Mesendoderm (in vitro differentiated cells): ENCODE results near the gene DMBX1.

Experiments used
- DNase-seq: peaks from one replicate; pipeline ENCODE4 v3.0.0; 2013
- H2AK5ac ChIP-seq: 2 replicates; pipeline ENCODE4 v1.6.1; 2013; ENCODE audit warnings: low read length, inconsistent platforms
- H2BK120ac ChIP-seq: 2 replicates; pipeline ENCODE4 v1.6.1; 2013; ENCODE audit warnings: low read depth, mild to moderate bottlenecking, low read length, moderate library complexity, mixed read lengths
- H2BK15ac ChIP-seq: replicated peaks from 2 replicates; pipeline ENCODE4 v1.6.1; 2013; ENCODE audit warnings: low read depth, mild to moderate bottlenecking, moderate library complexity
- H2BK5ac ChIP-seq: 2 replicates; pipeline ENCODE4 v1.6.1; 2013; ENCODE audit warnings: low read length, inconsistent platforms
- H3K18ac ChIP-seq: 2 replicates; pipeline ENCODE4 v1.6.1; 2013; ENCODE audit warnings: mild to moderate bottlenecking, low read length, mixed read lengths
- H3K23ac ChIP-seq: one replicate; pipeline ENCODE4 v1.6.1; 2013; ENCODE audit warnings: low read length
- H3K27ac ChIP-seq: 2 replicates; pipeline ENCODE4 v1.5.1; 2013; ENCODE audit warnings: low read depth, mild to moderate bottlenecking, inconsistent platforms, low read length, moderate library complexity
- H3K27me3 ChIP-seq: 2 replicates; pipeline ENCODE4 v1.6.1; 2013; ENCODE audit warnings: low read length, control low read depth, mild to moderate bottlenecking, inconsistent platforms; ENCODE audit not compliant: insufficient read depth, poor library complexity
- H3K36me3 ChIP-seq: 2 replicates; pipeline ENCODE4 v1.6.1; 2013; ENCODE audit warnings: low read length, inconsistent platforms; ENCODE audit not compliant: control insufficient read depth, insufficient read depth
- H3K4ac ChIP-seq: one replicate; pipeline ENCODE4 v1.6.1; 2013; ENCODE audit warnings: low read depth, mild to moderate bottlenecking, low read length, moderate library complexity
- H3K4me1 ChIP-seq: 2 replicates; pipeline ENCODE4 v1.6.1; 2013; ENCODE audit warnings: low read depth, low read length, inconsistent platforms; ENCODE audit not compliant: control insufficient read depth
- H3K4me2 ChIP-seq: 2 replicates; pipeline ENCODE4 v1.6.1; 2013; ENCODE audit warnings: low read length
- H3K4me3 ChIP-seq: 2 replicates; pipeline ENCODE4 v1.5.1; 2013; ENCODE audit warnings: mild to moderate bottlenecking, low read length
- H3K56ac ChIP-seq: one replicate; pipeline ENCODE4 v1.6.1; 2013; ENCODE audit warnings: low read length
- H3K79me1 ChIP-seq: 2 replicates; pipeline ENCODE4 v1.6.1; 2013; ENCODE audit warnings: low read length, inconsistent platforms
- H3K79me2 ChIP-seq: 2 replicates; pipeline ENCODE4 v1.6.1; 2013; ENCODE audit warnings: mild to moderate bottlenecking, low read length; ENCODE audit not compliant: control insufficient read depth, insufficient read depth
- H3K9ac ChIP-seq: 2 replicates; pipeline ENCODE4 v1.6.1; 2013; ENCODE audit warnings: low read length, inconsistent platforms
- H4K5ac ChIP-seq: one replicate; pipeline ENCODE4 v1.6.1; 2013; ENCODE audit warnings: low read length
- H4K8ac ChIP-seq: one replicate; pipeline ENCODE4 v1.6.1; 2013; ENCODE audit warnings: low read depth, mild to moderate bottlenecking, control low read depth, low read length, moderate library complexity
- WGBS: extraction: QIAGEN DNeasy Blood & Tissue Kit; methylation state at CpG from one replicate; pipeline ENCODE4 v1.1.7; 2013; ENCODE audit warnings: low lambda C conversion rate, missing lambda C conversion rate; ENCODE audit not compliant: insufficient coverage; ENCODE audit errors: extremely low coverage; 5-methylcytosine and 5-hydroxymethylcytosine counted together

The DMBX1 gene

DNA sequence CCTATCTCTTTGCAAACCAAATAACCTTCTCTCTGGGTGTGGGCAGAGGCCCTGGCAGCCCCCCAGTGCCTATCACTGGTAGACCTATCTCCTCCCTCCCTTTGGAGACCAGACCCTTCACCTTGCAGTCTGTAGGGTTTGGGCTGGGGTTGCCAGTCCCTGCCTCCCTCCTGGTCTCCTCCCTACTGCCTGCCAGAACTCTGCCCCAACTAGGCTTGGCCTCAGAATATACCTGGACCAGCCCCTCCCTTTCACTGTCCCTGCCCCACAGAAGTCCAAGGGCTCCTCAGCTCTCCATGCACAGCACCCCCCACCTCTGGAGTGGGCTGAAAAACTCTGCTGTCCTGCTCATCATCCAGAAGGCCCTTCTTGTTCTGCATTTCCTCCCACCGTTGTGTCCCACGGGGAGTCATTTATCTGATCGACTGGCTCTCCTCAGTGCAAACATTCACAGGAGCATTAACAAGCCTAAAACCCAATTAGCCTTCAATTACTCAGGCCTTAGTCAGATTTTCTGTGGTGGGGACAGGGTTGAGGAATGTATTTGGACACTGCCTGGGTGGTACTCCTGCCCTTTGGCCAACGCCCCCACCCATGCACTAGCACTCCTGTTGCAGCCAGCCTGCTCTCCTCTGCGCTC is 27.7 kb upstream of the DMBX1 start:
- WGBS, result no CpG with 5 or more reads among the region's 5 CpGs
- no peak overlapping the region for H2BK120ac ChIP-seq
- H3K56ac ChIP-seq, result no peak overlapping the region

DNA sequence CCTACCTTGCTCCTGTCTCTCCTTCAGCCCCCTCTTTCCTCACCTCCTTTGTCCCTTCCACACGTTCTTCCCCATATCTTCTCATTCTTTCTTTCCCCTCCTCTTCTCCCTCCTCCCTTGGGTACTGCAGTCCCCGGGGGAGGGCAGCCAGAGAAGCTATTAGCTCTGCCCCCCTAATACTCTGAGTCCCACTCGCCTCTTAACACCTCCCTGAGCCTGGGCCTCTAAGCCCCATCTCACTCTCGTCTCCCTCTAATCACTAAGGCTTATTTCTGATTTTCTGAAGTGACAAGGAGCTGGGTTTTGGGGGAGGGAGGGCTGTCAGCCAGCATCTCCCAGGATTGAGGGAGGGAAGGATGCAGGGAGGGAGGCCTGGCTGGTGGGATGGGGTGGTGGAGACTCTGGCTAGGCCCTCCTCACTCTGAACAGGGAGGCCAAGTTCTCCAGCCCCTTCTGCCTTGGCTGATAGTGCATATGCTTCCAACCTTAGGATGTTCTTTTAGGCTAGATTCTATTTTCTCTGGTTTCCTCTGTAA is 25.6 kb upstream of the DMBX1 start:
- Histone ChIP-seq H3K4me3 (no peak overlapping the region), H2BK120ac (no peak overlapping the region), H3K36me3 (no peaks in the 10 kb centered on the region), H3K79me2 (no peaks in the 10 kb centered on the region), H2BK15ac (no peak overlapping the region), H4K5ac (no peak overlapping the region), H4K8ac (no peak overlapping the region), H3K56ac (no peak overlapping the region), H3K79me1 (no peaks in the 10 kb centered on the region), H2AK5ac (no peak overlapping the region), H3K27me3 (peaks cover 8% of the 10 kb centered on the region), H3K4me1 (peaks cover 9% of the 10 kb centered on the region), H3K4ac (no peak overlapping the region), H3K9ac (no peak overlapping the region), H3K18ac (no peak overlapping the region), H3K23ac (no peak overlapping the region), H3K4me2 (no peak overlapping the region), H3K27ac (no peak overlapping the region), H2BK5ac (no peak overlapping the region)
- DNase-seq, result no peak
- WGBS, result 100% methylated on average over 1 of the region's 4 CpGs

More for the DNA sequence above, 27.7 kb upstream of the DMBX1 start:
- H3K4me2 ChIP-seq, result no peak overlapping the region
- H3K79me2 ChIP-seq, result no peaks in the 10 kb centered on the region
- no peak overlapping the region for H3K9ac ChIP-seq
- no peak overlapping the region for H4K8ac ChIP-seq
- H2BK15ac ChIP-seq, result no peak overlapping the region
- no peak overlapping the region for H3K23ac ChIP-seq
- H3K18ac ChIP-seq, result no peak overlapping the region
- no peaks in the 10 kb centered on the region for H3K36me3 ChIP-seq
- peak; percentile 49 for DNase-seq
- H3K27ac ChIP-seq, result no peak overlapping the region
- H3K4ac ChIP-seq, result no peak overlapping the region
- peaks cover 1% of the 10 kb centered on the region for H3K27me3 ChIP-seq
- H4K5ac ChIP-seq, result no peak overlapping the region
- no peak overlapping the region for H3K4me3 ChIP-seq
- no peak overlapping the region for H2AK5ac ChIP-seq
- H3K4me1 ChIP-seq, result peaks cover 8% of the 10 kb centered on the region
- H3K79me1 ChIP-seq, result no peaks in the 10 kb centered on the region
- no peak overlapping the region for H2BK5ac ChIP-seq

- H2BK15ac ChIP-seq, result no peak overlapping the region
- no peaks in the 10 kb centered on the region for H3K36me3 ChIP-seq
- H3K23ac ChIP-seq, result no peak overlapping the region
- H3K4ac ChIP-seq, result no peak overlapping the region
- no peak overlapping the region for H3K18ac ChIP-seq
- H2BK120ac ChIP-seq, result no peak overlapping the region
- H2AK5ac ChIP-seq, result no peak overlapping the region
- no peak overlapping the region for H4K8ac ChIP-seq
- H3K4me3 ChIP-seq, result no peak overlapping the region
- no peak overlapping the region for H3K56ac ChIP-seq
- no peak overlapping the region for H4K5ac ChIP-seq
- H2BK5ac ChIP-seq, result no peak overlapping the region
- H3K27me3 ChIP-seq, result peaks cover 8% of the 10 kb centered on the region
- H3K4me2 ChIP-seq, result no peak overlapping the region
- no peaks in the 10 kb centered on the region for H3K79me1 ChIP-seq
- no CpG with 5 or more reads among the region's 3 CpGs for WGBS
- no peak for DNase-seq
- H3K9ac ChIP-seq, result no peak overlapping the region
- H3K79me2 ChIP-seq, result no peaks in the 10 kb centered on the region
- H3K4me1 ChIP-seq, result peaks cover 9% of the 10 kb centered on the region
- no peak overlapping the region for H3K27ac ChIP-seq
Observed at GRCh38 chr1:46464915-46465314, 24.7 kb upstream of the DMBX1 start.

DNA sequence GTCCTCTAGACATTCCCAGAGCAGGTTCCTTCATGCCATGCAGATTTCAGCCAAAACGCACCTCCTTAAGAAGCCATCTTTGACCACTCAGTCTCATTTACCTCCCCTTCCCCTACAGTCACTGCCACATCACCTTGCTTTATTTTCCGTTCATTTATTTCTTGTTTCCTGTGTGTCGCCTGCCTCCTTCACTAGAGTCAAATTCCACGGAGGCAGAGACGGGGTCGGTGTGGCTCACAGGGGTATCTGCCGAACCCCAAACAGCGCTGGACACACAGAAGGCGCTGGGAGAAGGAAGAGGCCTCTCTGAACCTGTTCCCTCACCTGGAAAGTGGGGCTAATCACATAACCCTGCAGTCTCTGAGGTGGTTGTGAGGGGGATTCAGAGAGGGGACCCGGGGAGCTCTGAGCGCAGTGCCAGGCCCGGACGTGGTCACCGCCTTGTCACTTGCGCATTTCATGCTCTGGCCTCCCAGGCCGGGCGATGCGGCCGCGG is 23.6 kb upstream of the DMBX1 start:
- Histone ChIP-seq H3K4ac (no peak overlapping the region), H3K4me2 (peak overlapping the region; percentile 14), H2BK15ac (no peak overlapping the region), H3K4me3 (no peak overlapping the region), H3K79me2 (no peaks in the 10 kb centered on the region), H3K18ac (no peak overlapping the region), H3K27me3 (peaks cover 8% of the 10 kb centered on the region), H2AK5ac (no peak overlapping the region), H2BK120ac (no peak overlapping the region), H3K79me1 (no peaks in the 10 kb centered on the region), H4K5ac (no peak overlapping the region), H3K23ac (no peak overlapping the region), H3K27ac (no peak overlapping the region), H3K9ac (peak overlapping the region; percentile 9), H3K4me1 (peaks cover 9% of the 10 kb centered on the region), H3K36me3 (no peaks in the 10 kb centered on the region), H4K8ac (no peak overlapping the region), H3K56ac (no peak overlapping the region), H2BK5ac (no peak overlapping the region)
- WGBS, result no CpG with 5 or more reads among the region's 20 CpGs
- no peak for DNase-seq

GRCh38 chr1:46466477-46467182 is 23.0 kb upstream of the DMBX1 start:
- H3K27me3 ChIP-seq, result peaks cover 8% of the 10 kb centered on the region
- no peaks in the 10 kb centered on the region for H3K36me3 ChIP-seq
- DNase-seq, result peak; percentile 77

More at GRCh38 chr1:46466477-46467182, 23.0 kb upstream of the DMBX1 start:
- Histone ChIP-seq H2BK5ac (no peak overlapping the region), H4K5ac (no peak overlapping the region), H3K4me3 (peak overlapping the region; percentile 7), H3K27ac (no peak overlapping the region), H4K8ac (no peak overlapping the region), H3K56ac (peak overlapping the region; percentile 87), H2AK5ac (no peak overlapping the region), H2BK120ac (no peak overlapping the region), H3K23ac (peak overlapping the region; percentile 76), H3K4me1 (peaks cover 7% of the 10 kb centered on the region), H3K4me2 (peak overlapping the region; percentile 90), H3K79me1 (no peaks in the 10 kb centered on the region), H3K79me2 (no peaks in the 10 kb centered on the region), H3K9ac (peak overlapping the region; percentile 68), H2BK15ac (no peak overlapping the region), H3K18ac (no peak overlapping the region), H3K4ac (no peak overlapping the region)
- no CpG with 5 or more reads among the region's 84 CpGs for WGBS
